ENCODE measurements around the gene OR2K2.
"Not testable (repeated sequence)": the region's sequence is repeated elsewhere in the genome, so short reads cannot be mapped to it uniquely, and the experiment has no call there.

Gene OR2K2
- long read RNA-seq, donor 1, result 0 reads
- long read RNA-seq, donor 2, result 0 reads
- long read RNA-seq, donor 3, result 0 reads
- long read RNA-seq, donor 4, result 0 reads
- long read RNA-seq, donor 5, partial matches to known transcripts, result 0 of 1 reads
- long read RNA-seq, donor 5, other reads (novel, unspliced or antisense), result 0 of 1 reads
- long read RNA-seq, donor 6, result 0 reads
- long read RNA-seq, donor 7, result 0 reads
- long read RNA-seq, donor 8, result 0 reads

- no peak for DNase-seq
Measured at GRCh38 chr9:111330124-111330523, at the start of gene OR2K2. TSS of gene OR2K2 (minus strand) at chr9:111330224. CDS start at chr9:111328433, 1,791 bp downstream.

- no peak for DNase-seq
Measured at GRCh38 chr9:111375817-111376564, 46.0 kb upstream of the OR2K2 start.

DNA sequence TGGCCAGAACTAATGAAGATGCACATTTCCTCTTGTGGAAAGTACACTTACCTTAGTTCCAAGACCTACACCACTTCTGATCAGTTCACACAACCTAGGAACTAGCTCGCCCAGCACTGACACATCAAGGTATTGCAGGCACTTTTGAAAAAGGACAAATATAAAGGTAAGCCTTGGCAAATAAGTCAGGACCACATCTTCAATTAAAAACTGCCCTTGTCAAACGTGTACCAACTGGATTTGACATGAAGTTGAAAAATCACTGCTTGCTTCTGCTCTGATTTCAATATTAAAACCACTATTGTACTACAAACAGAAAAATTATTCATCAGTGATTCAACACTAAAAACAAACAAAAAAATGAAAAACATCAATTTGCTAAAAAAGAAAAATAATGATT is 45.0 kb upstream of the OR2K2 start:
- DNase-seq, result no peak

DNA sequence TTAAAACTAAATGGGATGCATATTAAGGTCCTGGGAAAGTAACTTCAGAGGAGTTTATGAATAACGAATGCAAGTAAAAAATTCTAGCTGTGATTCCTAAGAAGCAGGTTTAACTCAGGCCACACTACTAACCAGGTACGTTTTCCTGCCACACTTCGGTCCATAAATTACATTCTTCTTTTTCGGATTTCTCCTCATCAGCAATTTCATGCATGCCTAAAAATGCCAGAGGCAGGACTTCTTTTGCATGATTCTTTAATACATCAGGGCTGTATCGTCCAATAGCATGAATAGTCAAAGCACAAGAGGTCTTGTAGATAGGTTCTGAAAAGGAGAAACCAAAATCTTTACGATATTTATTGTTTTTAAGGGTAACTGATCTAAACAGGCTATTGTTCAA is 42.3 kb upstream of the OR2K2 start:
- no peak for DNase-seq

DNA sequence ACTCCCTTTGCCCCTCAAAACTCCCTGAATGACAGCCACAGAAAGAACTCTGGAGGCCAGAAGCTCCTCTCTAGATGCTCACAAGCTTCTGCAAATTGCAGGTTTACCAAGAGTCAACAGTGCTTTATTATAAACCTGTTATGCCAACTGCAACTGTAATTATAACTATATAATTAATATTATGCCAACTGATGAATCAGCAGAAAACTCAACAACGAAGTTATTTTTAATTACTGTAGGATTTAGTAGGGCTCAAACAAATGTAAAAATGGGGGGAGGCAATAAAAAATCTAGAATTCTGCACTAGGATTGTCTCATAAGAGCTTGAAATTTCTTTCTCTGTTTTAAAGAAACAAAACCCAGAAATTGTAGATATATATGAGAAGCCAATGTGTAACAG is 37.0 kb upstream of the OR2K2 start:
- DNase-seq, result no peak

DNA sequence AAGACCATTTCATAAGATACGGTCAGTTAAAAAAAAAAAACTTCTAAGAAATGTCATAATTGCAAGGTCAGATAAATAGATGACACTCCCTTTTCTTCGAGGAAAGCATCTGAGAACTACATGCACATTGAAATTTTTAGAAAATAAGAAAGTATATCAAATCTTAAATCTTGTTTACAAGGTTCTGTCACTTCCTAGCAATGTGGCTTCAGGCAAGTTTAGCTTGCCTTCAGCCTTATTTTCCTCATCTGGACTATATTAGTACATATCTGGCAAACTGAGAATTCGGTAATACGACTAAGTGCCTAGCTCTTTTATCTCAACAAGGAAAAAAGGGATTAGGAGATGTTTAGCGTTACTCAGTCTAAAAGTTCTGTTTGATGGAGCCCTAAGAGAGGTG is 32.5 kb upstream of the OR2K2 start:
- DNase-seq, result no peak

DNA sequence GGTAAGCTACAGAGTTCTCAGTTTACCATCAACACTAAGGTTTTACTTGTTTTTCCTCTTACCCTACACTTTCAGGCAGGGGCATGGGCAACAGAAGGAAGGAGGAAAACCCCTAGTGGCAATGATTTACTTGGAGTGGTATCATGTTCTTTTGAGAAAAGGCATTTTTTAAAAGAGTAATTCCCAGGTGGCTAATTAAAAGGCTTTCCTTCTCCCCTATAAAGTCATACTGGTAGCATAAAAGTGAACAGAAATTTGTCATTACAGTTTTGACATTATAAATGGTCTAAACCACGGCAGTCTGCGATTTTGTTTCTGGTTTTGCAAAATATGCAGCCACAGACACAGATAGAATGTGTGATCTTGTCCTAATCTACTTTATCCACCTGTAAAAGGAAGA is 30.9 kb upstream of the OR2K2 start:
- no peak for DNase-seq

DNA sequence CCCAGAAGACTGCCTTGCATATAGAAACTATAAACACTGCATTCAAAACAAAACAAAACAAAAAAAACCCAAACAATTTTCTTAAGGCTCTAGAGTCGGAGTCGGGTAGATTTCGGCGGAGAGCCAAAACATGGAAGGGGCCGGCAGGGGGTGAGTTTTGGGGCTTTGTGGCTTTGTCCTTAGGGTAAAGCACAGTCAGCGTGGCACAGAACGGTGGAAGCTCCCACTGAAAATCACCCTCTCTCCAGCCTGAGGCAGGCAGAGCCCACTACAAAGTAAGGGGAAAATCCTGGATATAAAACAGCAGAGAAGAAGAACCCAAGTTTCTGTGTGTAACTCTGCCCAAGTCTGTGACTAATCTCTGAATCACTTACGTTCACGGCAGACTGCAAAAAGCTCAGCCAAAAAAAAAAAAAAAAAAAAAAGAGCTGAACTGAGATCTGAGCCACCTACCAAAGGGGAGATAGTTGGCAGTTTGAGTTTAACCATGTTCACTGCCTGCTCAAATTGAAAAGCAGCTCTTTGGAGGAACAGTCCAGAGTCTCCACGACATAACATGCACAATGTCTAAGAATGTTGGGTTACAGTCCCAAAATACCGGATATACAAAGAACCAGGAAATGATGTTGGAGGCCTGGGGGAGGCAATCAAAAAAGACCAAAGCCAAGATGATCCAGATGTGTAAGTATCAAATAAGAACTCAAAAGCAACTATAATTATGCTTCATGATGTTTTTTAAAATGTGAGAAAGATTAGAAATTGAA is 26.6 kb upstream of the OR2K2 start:
- DNase-seq, result no peak

- no peak for DNase-seq
Measured at GRCh38 chr9:111352545-111352944, 22.5 kb upstream of the OR2K2 start.

GRCh38 chr9:111350556-111350955 is 20.5 kb upstream of the OR2K2 start:
- DNase-seq, result no peak

- DNase-seq, result no peak
Measured at GRCh38 chr9:111349766-111350165, 19.7 kb upstream of the OR2K2 start.

GRCh38 chr9:111348821-111349271 is 18.8 kb upstream of the OR2K2 start:
- DNase-seq, result peak; percentile 3

GRCh38 chr9:111334318-111334863 is 4.4 kb upstream of the OR2K2 start:
- DNase-seq, result not testable (repeated sequence)

GRCh38 chr9:111320631-111321030 is 9.4 kb downstream of the OR2K2 start:
- no peak for DNase-seq

- DNase-seq, result no peak
Measured at GRCh38 chr9:111316796-111317195, 13.2 kb downstream of the OR2K2 start.

DNA sequence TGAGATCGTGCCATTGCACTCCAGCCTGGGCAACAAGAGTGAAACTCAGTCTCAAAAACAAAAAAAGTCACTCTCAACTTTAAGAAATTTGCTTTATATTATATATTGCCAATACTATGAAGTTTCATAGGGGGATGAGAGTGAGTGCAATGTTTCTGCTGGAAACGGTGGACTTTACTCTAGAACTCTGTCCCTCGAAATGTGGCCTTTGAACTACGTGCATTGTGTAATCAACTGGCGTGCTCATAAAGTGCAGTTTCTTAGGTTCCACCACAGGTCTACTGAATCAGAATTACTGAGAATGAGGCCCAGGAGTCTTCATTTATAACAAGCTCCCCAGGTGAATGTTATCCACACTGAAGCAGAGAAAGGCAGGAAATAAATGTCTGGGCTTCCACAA is 24.1 kb downstream of the OR2K2 start:
- DNase-seq, result no peak

GRCh38 chr9:111304000-111304399 is 26.0 kb downstream of the OR2K2 start:
- not testable (repeated sequence) for DNase-seq

- no peak for DNase-seq
Measured at GRCh38 chr9:111301195-111301594, 28.8 kb downstream of the OR2K2 start.

DNA sequence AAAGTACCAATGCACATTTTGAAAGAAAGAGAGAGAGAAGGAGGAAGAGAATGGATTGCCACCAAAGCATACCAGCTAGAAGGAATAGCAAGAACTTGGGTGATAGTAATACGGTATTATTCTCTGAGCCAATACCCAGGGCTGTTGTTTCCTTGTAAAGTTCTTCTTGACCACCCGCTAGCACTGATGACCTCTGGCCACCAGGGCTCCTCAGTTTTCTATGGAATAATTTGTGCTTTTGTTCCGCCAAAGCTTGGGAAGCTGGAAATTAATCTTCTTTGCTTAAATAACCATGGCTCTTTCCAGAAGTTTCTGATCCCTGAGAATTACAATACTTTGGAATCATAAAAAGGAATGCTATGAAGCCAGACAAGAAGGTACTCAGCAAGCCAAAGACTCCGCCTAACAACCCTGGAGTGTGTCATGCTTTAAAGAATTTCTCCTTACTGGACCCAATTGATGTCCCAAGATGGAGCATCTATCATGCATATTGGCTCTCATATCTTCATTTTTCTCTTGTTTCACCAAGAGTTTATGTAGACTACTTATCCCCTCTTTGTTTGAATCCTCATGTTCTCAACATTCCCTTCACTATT is 29.8 kb downstream of the OR2K2 start:
- DNase-seq, result no peak

DNA sequence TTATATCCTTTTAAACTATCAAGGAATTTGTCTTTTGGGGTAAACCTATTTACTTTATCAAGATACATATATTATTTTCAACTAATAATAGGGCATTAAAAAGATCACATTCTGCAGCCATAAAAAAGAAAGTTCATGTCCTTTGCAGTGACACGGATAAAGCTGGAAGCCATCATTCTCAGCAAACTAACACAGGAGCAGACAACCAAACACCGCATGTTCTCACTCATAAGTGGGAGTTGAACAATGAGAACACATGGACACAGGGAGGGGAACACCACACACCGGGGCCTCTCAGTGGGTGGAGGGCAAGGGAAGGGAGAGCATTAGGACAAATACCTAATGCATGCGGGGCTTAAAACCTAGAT is 30.4 kb downstream of the OR2K2 start:
- peak; percentile 50 for DNase-seq

DNA sequence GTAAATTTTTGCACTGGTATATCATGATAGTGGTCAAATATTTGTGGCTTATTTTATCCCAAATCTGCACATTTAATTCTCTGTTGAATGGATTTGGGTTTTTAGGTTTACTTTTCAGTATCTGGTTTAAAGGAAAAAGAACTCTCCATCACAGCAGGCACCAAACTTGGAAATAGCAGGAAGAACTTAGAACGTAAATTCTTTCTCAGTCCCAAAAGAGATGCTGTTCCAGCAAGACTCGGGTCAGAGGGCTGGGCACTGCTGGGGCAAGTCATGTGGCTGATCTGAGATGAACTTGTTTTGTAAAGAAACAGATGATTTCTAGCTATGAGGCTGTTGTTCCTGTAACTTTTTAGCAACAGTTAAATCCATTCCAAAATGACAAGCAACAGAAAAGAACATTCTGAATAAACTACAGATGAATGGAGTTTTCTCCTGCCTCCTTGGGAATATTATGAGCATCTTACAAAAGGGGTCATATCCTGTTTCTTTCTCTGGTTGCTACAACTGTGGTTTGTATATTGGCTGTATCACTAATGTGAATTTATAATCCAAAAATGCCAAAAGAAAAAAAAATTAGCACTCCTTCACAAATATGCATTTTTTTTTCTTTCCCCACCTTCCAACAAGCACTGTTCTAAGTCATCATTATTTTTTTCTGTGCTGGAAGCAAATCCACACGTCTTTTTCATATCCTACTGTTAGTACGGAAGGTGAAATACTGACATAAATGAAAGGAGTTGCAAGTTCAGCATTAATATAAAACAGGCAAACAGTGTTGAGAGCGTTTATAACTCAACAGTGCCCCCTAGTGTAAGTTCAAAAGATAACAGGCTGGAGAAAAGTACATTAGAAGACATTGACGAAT is 31.1 kb downstream of the OR2K2 start:
- peak; percentile 56 for DNase-seq

- DNase-seq, result no peak
Measured at GRCh38 chr9:111298111-111298510, 31.9 kb downstream of the OR2K2 start.
